Panc1 (cell line): ENCODE data around the gene TLX1. TPM values are rescaled to one million over a fixed set of nuclear protein-coding genes. Genes with fewer than 3 reads are reported as not detected.

Experiments
- ATAC-seq: fragments of 200-7000 bp; cut with Tn5 transposase; 2 replicates; pipeline ENCODE4 v1.9.1; 2020; ENCODE audit warnings: mild to moderate bottlenecking, moderate library complexity
- BruUV-seq: library from RNA; stranded (reverse); fragments of 400-500 nt; replicated peaks from 2 replicates; lab custom pipeline; 2021; lab: Mats Ljungman, UMichigan
- CTCF ChIA-PET: fragments of 300-600 bp; sonication (Branson Sonifier 250); formaldehyde crosslinking; loops from one replicate; lab custom pipeline; 2022; ENCODE audit warnings: antibody characterized with exemption; lab: Charles Lee
- POLR2A ChIA-PET: fragments of 300-600 bp; sonication (Branson Sonifier 250); formaldehyde crosslinking; loops from one replicate; lab custom pipeline; 2022; ENCODE audit warnings: antibody characterized with exemption; lab: Charles Lee
- DNase-seq: peaks from one replicate; pipeline ENCODE4 v3.0.0-alpha.2; 2010; ENCODE audit warnings: low read depth, low spot score
- H3K27ac ChIP-seq: 2 replicates; pipeline ENCODE4 v1.5.1; 2011; ENCODE audit warnings: mild to moderate bottlenecking, low read length, inconsistent platforms
- H3K27me3 ChIP-seq: fragments of 200-500 bp; sonication (Bioruptor generic); 2 replicates; pipeline ENCODE4 v1.6.0; 2014; ENCODE audit warnings: low read length, inconsistent platforms; ENCODE audit not compliant: control insufficient read depth, insufficient read depth
- H3K36me3 ChIP-seq: fragments of 200-500 bp; sonication (Bioruptor generic); 2 replicates; pipeline ENCODE4 v1.5.1; 2014; ENCODE audit warnings: inconsistent platforms, mild to moderate bottlenecking, low read length, moderate library complexity; ENCODE audit not compliant: control insufficient read depth, insufficient read depth
- H3K4me1 ChIP-seq: 2 replicates; pipeline ENCODE4 v1.5.1; 2011; ENCODE audit warnings: inconsistent platforms, mild to moderate bottlenecking, low read length, moderate library complexity; ENCODE audit not compliant: control insufficient read depth, insufficient read depth
- H3K4me3 ChIP-seq, 2 experiments: 2 replicates each; pipeline ENCODE4 v1.5.1; 2011 to 2012; ENCODE audit warnings: low read depth in 2 of 2, low read length in 2 of 2, mild to moderate bottlenecking in 2 of 2, inconsistent platforms in 1 of 2, moderate library complexity in 1 of 2
- H3K9me3 ChIP-seq: fragments of 200-500 bp; sonication (Bioruptor generic); 2 replicates; pipeline ENCODE4 v1.5.1; 2014; ENCODE audit warnings: low read depth, mild to moderate bottlenecking, inconsistent platforms, low read length, moderate library complexity; ENCODE audit not compliant: control insufficient read depth, insufficient read depth
- POLR2AphosphoS5 ChIP-seq: IDR thresholded peaks from 2 replicates; pipeline ENCODE4 v1.6.1; 2012; ENCODE audit warnings: mild to moderate bottlenecking, low read depth, low read length, moderate library complexity
- SIN3A ChIP-seq: IDR thresholded peaks from 2 replicates; pipeline ENCODE4 v1.6.1; 2012; ENCODE audit warnings: low read depth, mild to moderate bottlenecking, low read length, moderate library complexity, borderline replicate concordance; ENCODE audit not compliant: insufficient read depth
- TCF7L2 ChIP-seq: IDR thresholded peaks from 2 replicates; pipeline ENCODE4 v1.6.1; 2011; ENCODE audit warnings: mild to moderate bottlenecking, low read depth, low read length, inconsistent platforms
- in situ Hi-C: cut with HindIII; loops from 2 replicates; pipeline ENCODE4 v1.10.0; 2016; ENCODE audit warnings: low sequenced_read_pairs, low pct_unique_long_range_greater_than_20kb
- intact Hi-C: fragments of 100-400 bp; cut with micrococcal nuclease; formaldehyde crosslinking; loops from one replicate; pipeline ENCODE4 v1.10.0; 2022; ENCODE audit not compliant: unreplicated experiment
- total RNA-seq: library from RNA; stranded (reverse); gene quantifications from one replicate; pipeline ENCODE4 v1.2.1, GENCODE V29; 2021; ENCODE audit not compliant: unreplicated experiment
- TF ChIP-seq, protein P1 (sequence below): fragments of 450-650 bp; IDR thresholded peaks from 2 replicates; pipeline ENCODE4 v1.5.1; 2017; ENCODE audit warnings: mild to moderate bottlenecking
- TF ChIP-seq, protein P2 (sequence below), 2 experiments: IDR thresholded peaks; 2 replicates each; pipeline ENCODE4 v1.6.1; 2011 to 2012; ENCODE audit warnings: low read depth in 2 of 2, control low read depth in 1 of 2, low read length in 1 of 2, mild to moderate bottlenecking in 1 of 2, moderate library complexity in 1 of 2; ENCODE audit not compliant: insufficient read depth in 1 of 2

Gene TLX1
- total RNA-seq, 1 experiment from 2014 or later, result 0.13 TPM

DNA sequence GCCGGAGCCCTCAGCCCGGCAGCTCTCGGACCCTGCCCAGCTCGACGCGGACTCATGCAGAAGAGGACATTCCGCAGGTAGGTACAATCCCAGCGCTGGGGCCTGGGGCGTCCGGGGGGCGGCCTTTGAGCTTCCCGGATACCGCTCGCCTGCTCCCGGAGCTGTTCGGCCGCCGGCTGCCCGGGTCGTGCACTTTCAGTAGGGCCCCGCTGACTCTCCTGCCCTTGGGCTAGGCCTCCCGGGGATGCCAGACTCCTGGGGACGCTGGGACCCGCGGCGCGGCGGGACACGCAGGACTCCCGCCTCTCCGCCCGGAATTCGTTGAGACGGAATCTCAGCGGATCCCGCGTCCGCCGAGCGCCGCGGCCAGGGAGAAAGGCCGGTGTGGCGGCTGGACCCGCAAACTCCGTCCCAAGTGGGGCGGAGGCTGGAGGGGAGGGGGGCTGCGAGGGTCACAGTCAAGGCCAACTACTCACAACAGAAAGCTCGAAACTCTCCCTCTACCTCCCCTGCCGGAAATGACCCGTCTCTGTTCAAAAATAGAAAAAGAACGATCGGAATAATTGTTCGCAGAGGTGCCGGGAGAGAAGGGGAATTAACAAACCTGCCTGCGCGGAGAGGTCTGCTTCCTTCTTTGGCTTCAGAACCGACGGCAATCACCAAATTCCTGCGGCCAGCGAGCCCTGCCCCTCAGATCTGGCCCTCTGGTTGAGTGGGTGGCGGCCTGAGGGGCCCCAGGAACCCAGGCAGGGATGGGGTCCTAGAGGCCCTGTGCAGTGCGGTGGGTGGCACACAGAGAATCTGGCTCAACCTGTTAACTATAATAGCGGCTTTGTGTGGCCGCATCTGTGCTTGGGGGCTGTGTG, 9.2 kb downstream of the TLX1 start:
- intact Hi-C loops, result loop anchor here (10.0 kb wide), 1 partner anchor 96 kb away; no protein-coding TSS in a partner anchor
- Histone ChIP-seq H3K27me3 (no peaks in the 10 kb centered on the region), H3K4me1 (peaks cover 6% of the 10 kb centered on the region), H3K9me3 (no peaks in the 10 kb centered on the region), H3K4me3 (no peak overlapping the region), H3K27ac (no peak overlapping the region), H3K36me3 (no peaks in the 10 kb centered on the region)
- DNase-seq (no peak), ATAC-seq (no peak)
- in situ Hi-C loops, result no loop called here
- POLR2A ChIA-PET, result no interaction called here
- TF ChIP-seq, protein P1, sequence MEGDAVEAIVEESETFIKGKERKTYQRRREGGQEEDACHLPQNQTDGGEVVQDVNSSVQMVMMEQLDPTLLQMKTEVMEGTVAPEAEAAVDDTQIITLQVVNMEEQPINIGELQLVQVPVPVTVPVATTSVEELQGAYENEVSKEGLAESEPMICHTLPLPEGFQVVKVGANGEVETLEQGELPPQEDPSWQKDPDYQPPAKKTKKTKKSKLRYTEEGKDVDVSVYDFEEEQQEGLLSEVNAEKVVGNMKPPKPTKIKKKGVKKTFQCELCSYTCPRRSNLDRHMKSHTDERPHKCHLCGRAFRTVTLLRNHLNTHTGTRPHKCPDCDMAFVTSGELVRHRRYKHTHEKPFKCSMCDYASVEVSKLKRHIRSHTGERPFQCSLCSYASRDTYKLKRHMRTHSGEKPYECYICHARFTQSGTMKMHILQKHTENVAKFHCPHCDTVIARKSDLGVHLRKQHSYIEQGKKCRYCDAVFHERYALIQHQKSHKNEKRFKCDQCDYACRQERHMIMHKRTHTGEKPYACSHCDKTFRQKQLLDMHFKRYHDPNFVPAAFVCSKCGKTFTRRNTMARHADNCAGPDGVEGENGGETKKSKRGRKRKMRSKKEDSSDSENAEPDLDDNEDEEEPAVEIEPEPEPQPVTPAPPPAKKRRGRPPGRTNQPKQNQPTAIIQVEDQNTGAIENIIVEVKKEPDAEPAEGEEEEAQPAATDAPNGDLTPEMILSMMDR, result no peak
- TF ChIP-seq TCF7L2 (no peak), POLR2AphosphoS5 (no peak), SIN3A (no peak)
- TF ChIP-seq, protein P2, sequence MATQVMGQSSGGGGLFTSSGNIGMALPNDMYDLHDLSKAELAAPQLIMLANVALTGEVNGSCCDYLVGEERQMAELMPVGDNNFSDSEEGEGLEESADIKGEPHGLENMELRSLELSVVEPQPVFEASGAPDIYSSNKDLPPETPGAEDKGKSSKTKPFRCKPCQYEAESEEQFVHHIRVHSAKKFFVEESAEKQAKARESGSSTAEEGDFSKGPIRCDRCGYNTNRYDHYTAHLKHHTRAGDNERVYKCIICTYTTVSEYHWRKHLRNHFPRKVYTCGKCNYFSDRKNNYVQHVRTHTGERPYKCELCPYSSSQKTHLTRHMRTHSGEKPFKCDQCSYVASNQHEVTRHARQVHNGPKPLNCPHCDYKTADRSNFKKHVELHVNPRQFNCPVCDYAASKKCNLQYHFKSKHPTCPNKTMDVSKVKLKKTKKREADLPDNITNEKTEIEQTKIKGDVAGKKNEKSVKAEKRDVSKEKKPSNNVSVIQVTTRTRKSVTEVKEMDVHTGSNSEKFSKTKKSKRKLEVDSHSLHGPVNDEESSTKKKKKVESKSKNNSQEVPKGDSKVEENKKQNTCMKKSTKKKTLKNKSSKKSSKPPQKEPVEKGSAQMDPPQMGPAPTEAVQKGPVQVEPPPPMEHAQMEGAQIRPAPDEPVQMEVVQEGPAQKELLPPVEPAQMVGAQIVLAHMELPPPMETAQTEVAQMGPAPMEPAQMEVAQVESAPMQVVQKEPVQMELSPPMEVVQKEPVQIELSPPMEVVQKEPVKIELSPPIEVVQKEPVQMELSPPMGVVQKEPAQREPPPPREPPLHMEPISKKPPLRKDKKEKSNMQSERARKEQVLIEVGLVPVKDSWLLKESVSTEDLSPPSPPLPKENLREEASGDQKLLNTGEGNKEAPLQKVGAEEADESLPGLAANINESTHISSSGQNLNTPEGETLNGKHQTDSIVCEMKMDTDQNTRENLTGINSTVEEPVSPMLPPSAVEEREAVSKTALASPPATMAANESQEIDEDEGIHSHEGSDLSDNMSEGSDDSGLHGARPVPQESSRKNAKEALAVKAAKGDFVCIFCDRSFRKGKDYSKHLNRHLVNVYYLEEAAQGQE (IDR thresholded peaks at IDR 0.05; ENCODE audit: insufficient read depth in 1 of 2, low read depth in 2 of 2, low read length in 1 of 2), result no peak
- CTCF ChIA-PET, result interaction anchor here (1.1 to 5.1 kb wide), 6 partner anchors 45 to 109 kb away, joined by 3 to 206 read pairs (median 22); partner anchors contain the start of genes PDZD7 and SFXN3
- BruUV-seq, result no TSS peak

DNA sequence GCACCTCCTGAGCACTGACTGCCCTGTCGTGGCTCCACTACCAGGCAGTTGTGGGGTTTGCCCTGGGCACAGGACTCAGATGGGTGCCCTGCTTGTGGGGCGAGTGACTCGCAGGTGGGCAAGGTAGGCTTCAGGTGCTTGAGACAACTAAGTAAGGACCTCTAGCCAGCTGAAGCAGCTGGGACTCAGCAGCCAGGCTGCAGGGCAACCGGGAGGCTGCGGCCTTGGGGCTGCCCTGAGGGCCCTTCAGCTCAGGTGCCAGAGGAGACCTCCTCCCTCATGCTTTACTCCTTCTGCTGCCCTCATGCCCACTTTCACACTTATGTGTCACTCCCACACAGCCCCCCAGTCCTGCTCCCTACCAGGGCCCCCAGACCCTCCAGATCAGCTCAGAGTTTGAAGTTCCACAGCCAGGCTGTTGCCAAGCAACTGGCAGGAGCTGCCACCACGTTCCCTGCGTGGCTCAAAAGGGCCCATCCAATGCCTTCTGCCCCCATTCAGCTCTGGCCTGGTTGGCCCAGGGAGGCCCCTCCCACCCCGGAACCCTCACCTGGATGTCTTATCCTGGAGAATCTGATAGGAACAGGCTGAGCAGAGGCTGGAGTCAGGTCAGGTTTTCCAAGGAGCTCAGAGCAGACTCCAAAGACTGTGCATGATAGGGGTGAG, 10.0 kb downstream of the TLX1 start:
- in situ Hi-C loops (no loop called here), intact Hi-C loops (loop anchor here (10.0 kb wide), 1 partner anchor 96 kb away; no protein-coding TSS in a partner anchor)
- TF ChIP-seq, protein P2 (IDR thresholded peaks at IDR 0.05; ENCODE audit: insufficient read depth in 1 of 2, low read depth in 2 of 2, low read length in 1 of 2), result no peak
- TF ChIP-seq POLR2AphosphoS5 (no peak), SIN3A (no peak), TCF7L2 (no peak)
- TF ChIP-seq, protein P1, result no peak
- no peaks in the 10 kb centered on the region for H3K9me3 ChIP-seq
- ChIA-PET POLR2A (interaction anchor here (0.8 kb wide), 1 partner anchor 46 kb away, joined by 3 read pairs; no protein-coding TSS in a partner anchor), CTCF (interaction anchor here (0.7 to 5.1 kb wide), 15 partner anchors 12 to 127 kb away, joined by 3 to 206 read pairs (median 14); partner anchors contain the start of genes PDZD7 and SFXN3)
- H3K36me3 ChIP-seq, result no peaks in the 10 kb centered on the region
- H3K4me1 ChIP-seq, result peaks cover 6% of the 10 kb centered on the region
- no peak overlapping the region for H3K27ac ChIP-seq
- H3K4me3 ChIP-seq, result no peak overlapping the region
- H3K27me3 ChIP-seq, result no peaks in the 10 kb centered on the region
- no peak for ATAC-seq
- BruUV-seq, result no TSS peak
- no peak for DNase-seq
